ENCODE data around the gene CRKL. TPM values are rescaled to one million over a fixed set of nuclear protein-coding genes. Genes with fewer than 3 reads are reported as not detected.

Gene CRKL
- total RNA-seq, 2 experiments from 2014 or later = 57.7 to 70.9 TPM

DNA sequence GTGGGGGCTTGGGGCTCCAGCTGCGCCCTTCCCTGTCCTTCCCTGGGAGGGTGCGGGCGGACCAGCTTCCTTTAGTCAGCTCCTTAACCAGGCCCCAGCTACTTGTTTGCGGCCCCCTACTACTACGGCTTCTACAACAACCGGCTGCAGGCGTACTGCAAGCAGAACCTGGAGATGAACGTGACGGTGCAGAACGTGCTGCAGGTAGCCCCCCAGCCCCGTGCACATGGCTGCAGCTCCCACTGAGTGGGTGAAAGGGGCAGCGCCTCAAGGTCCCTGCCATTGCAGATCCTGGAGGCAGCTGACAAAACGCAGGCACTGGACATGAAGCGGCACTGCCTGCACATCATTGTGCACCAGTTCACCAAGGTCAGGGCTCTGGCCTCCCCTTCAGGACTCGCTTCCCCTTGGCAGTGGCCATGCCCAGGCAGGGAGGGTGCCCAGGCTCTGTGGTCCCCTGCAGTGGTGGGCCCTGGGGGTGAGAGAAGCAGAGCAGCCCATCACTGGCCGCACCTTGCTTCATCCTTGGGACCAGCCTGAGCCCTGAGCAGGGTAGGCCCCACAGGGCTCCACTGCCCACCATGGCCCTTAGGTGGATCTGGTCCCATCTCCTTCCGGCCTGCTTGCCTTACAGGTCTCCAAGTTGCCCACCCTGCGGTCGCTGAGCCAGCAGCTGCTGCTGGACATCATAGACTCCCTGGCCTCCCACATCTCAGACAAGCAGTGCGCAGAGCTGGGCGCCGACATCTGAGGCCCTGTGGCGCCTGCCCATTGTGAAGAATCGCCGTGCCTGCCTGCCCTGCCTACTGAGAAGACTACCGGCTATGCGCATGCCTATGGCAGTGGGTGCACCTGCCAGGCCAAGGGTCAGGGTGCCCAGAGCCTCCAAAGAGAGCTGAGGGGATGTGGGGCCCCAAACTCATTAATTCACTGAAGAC, 79.7 kb downstream of the CRKL start:
- CTCF ChIA-PET (ENCODE audit: unreplicated experiment) = no interaction called here
- DNase-seq (ENCODE audit: low spot score) = no peak
- Histone ChIP-seq H3K4me2 (ENCODE audit: low read length) (no peak overlapping the region), H2AFZ (ENCODE audit: low read length) (no peak overlapping the region), H3K4me1 (ENCODE audit: insufficient read depth, low read length, poor library complexity, severe bottlenecking) (peaks cover 24% of the 10 kb centered on the region), H4K20me1 (ENCODE audit: insufficient read depth, low read length) (no peaks in the 10 kb centered on the region), H3K36me3 (ENCODE audit: insufficient read depth, low read length) (peaks cover 45% of the 10 kb centered on the region), H3K27ac (ENCODE audit: low read depth, low read length, poor library complexity, severe bottlenecking) (no peak overlapping the region), H3K9me3 (ENCODE audit: low read length) (no peaks in the 10 kb centered on the region), H3K79me2 (ENCODE audit: insufficient read depth, low read depth, low read length) (peaks cover 15% of the 10 kb centered on the region), H3K9me2 (ENCODE audit: insufficient read depth, low read length) (no peaks in the 10 kb centered on the region), H3K4me3 (ENCODE audit: low read depth, low read length, poor library complexity, severe bottlenecking) (no peak overlapping the region)
- no peak for TF ChIP-seq EZH2phosphoT487 (IDR thresholded peaks at IDR 0.05; ENCODE audit: borderline replicate concordance, low read depth, low read length)
- POLR2A ChIA-PET = no interaction called here
- intact Hi-C loops (cut with micrococcal nuclease; ENCODE audit: unreplicated experiment) = no loop called here
- no TSS peak for BruUV-seq (replicated peaks)

DNA sequence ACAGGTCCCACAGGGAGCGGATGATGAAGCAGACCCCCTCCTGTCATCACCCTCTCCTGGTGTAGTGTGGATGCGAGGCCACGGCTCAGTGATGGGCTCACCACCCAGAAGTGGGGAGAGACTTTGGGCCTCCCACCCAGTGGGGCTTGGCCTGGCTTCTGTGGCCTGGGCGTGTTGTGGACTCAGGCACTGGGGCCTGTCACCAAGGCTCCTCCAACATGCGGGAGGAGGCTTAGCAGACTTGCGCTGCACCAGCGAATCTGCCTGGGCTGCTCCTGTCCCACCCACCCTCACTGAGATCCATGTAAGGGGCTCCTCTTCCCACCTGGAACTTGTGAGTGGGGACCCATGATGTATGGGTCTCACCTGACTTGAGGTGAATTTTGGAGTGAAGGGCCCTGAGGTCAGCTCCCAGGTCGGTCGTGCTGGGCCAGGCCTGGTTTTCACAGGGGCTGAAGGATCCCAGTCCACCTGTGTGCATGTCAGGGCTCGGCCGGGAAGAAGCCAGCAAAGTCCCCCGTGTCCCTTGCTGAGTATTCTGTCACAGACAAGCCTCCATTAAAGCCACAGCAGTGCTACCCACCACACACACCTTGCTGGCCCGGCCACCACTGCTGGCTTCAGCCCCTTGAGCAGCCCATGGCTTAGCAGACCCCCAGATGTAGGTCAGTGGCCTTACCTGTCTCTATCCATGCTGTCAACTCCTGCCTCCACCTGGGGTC, 80.5 kb downstream of the CRKL start:
- H3K9me2 ChIP-seq (ENCODE audit: insufficient read depth, low read length) = no peaks in the 10 kb centered on the region
- no peak for DNase-seq (ENCODE audit: low spot score)
- H3K79me2 ChIP-seq (ENCODE audit: insufficient read depth, low read depth, low read length) = peaks cover 15% of the 10 kb centered on the region
- H3K4me3 ChIP-seq (ENCODE audit: low read depth, low read length, poor library complexity, severe bottlenecking) = no peak overlapping the region
- no TSS peak for BruUV-seq (replicated peaks)
- POLR2A ChIA-PET = interaction anchor here (1.1 kb wide), 1 partner anchor 15 kb away, joined by 3 read pairs; no protein-coding TSS in a partner anchor
- intact Hi-C loops (cut with micrococcal nuclease; ENCODE audit: unreplicated experiment) = no loop called here
- no peaks in the 10 kb centered on the region for H3K9me3 ChIP-seq (ENCODE audit: low read length)
- no peak overlapping the region for H2AFZ ChIP-seq (ENCODE audit: low read length)
- no peak for TF ChIP-seq EZH2phosphoT487 (IDR thresholded peaks at IDR 0.05; ENCODE audit: borderline replicate concordance, low read depth, low read length)
- TF ChIP-seq, protein P1, sequence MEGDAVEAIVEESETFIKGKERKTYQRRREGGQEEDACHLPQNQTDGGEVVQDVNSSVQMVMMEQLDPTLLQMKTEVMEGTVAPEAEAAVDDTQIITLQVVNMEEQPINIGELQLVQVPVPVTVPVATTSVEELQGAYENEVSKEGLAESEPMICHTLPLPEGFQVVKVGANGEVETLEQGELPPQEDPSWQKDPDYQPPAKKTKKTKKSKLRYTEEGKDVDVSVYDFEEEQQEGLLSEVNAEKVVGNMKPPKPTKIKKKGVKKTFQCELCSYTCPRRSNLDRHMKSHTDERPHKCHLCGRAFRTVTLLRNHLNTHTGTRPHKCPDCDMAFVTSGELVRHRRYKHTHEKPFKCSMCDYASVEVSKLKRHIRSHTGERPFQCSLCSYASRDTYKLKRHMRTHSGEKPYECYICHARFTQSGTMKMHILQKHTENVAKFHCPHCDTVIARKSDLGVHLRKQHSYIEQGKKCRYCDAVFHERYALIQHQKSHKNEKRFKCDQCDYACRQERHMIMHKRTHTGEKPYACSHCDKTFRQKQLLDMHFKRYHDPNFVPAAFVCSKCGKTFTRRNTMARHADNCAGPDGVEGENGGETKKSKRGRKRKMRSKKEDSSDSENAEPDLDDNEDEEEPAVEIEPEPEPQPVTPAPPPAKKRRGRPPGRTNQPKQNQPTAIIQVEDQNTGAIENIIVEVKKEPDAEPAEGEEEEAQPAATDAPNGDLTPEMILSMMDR (conservative IDR thresholded peaks at IDR 0.05; ENCODE audit: low read length) = no peak
- H4K20me1 ChIP-seq (ENCODE audit: insufficient read depth, low read length) = no peaks in the 10 kb centered on the region
- CTCF ChIA-PET (ENCODE audit: unreplicated experiment) = no interaction called here
- no peak overlapping the region for H3K4me2 ChIP-seq (ENCODE audit: low read length)
- H3K36me3 ChIP-seq (ENCODE audit: insufficient read depth, low read length) = peaks cover 41% of the 10 kb centered on the region
- no peak overlapping the region for H3K27ac ChIP-seq (ENCODE audit: low read depth, low read length, poor library complexity, severe bottlenecking)
- peaks cover 24% of the 10 kb centered on the region for H3K4me1 ChIP-seq (ENCODE audit: insufficient read depth, low read length, poor library complexity, severe bottlenecking)

DNA sequence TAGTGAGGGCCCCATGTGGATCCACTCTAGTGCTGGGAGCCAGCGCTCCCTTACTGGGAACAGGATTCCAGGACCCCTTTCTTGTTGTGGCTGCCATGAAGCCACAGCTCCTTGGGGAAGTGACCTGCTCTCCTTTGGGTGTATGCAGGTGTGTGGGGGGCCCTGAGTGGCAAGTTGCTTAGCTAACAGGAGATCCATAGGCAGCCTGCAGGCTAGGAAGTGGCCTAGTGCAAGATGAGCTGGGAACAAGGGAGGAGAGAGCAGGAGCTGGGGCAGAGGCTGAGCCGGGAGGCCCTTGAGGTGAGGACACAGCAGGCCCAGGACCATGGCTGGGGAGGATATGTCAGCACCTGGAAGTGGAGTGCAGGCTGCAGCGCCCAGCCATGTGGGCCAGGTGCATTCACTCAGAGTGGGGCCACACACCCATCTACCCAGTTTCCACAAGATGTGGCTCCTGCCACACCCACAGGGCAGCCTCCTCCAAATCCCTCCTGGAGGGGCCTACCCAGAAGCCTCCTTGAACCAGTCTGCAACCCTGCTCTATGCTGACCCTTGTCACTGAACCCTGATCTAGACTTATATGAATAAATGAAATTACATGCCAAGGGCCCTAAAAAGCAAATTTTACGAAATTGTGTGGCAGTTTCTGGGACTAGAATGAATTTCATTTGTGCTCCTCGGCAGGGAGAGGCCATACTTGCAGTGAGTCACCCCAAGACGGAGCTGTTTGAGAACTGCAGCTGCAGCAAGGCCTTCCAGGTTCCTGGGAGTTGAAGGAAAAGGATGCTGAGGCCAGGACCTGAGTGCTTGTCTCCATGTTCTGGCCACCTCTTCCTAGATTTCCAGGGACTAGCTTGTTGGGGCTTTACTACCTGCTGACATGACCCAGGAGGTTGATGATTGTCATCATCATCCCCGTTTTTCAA, 81.5 kb downstream of the CRKL start:
- H2AFZ ChIP-seq (ENCODE audit: low read length) = no peak overlapping the region
- no peak for TF ChIP-seq EZH2phosphoT487 (IDR thresholded peaks at IDR 0.05; ENCODE audit: borderline replicate concordance, low read depth, low read length)
- TF ChIP-seq, protein P1 (conservative IDR thresholded peaks at IDR 0.05; ENCODE audit: low read length) = no peak
- H3K4me1 ChIP-seq (ENCODE audit: insufficient read depth, low read length, poor library complexity, severe bottlenecking) = peaks cover 32% of the 10 kb centered on the region

More for the DNA sequence above, 81.5 kb downstream of the CRKL start:
- DNase-seq (ENCODE audit: low spot score) = no peak
- Histone ChIP-seq H3K9me3 (ENCODE audit: low read length) (no peaks in the 10 kb centered on the region), H3K36me3 (ENCODE audit: insufficient read depth, low read length) (peaks cover 41% of the 10 kb centered on the region), H4K20me1 (ENCODE audit: insufficient read depth, low read length) (no peaks in the 10 kb centered on the region), H3K4me2 (ENCODE audit: low read length) (peak overlapping the region; percentile 14; the same call in 1 of the 2 replicates), H3K9me2 (ENCODE audit: insufficient read depth, low read length) (no peaks in the 10 kb centered on the region), H3K27ac (ENCODE audit: low read depth, low read length, poor library complexity, severe bottlenecking) (peak overlapping the region; percentile 0), H3K4me3 (ENCODE audit: low read depth, low read length, poor library complexity, severe bottlenecking) (no peak overlapping the region), H3K79me2 (ENCODE audit: insufficient read depth, low read depth, low read length) (peaks cover 25% of the 10 kb centered on the region)
- POLR2A ChIA-PET = interaction anchor here (1.1 kb wide), 1 partner anchor 16 kb away, joined by 3 read pairs; no protein-coding TSS in a partner anchor
- CTCF ChIA-PET (ENCODE audit: unreplicated experiment) = no interaction called here
- BruUV-seq (replicated peaks) = no TSS peak
- intact Hi-C loops (cut with micrococcal nuclease; ENCODE audit: unreplicated experiment) = no loop called here
